HG03060 (cell line): Measurements from ENCODE around the gene PRKACG.
"Not testable (repeated sequence)": the region's sequence is repeated elsewhere in the genome, so short reads cannot be mapped to it uniquely, and the experiment has no call there.

Source experiments
- ATAC-seq: cut with Tn5 transposase; IDR thresholded peaks from one replicate; pipeline ENCODE4 v1.9.1; 2021; ENCODE audit warnings: low read depth, moderate number of reproducible peaks; ENCODE audit not compliant: unreplicated experiment

The PRKACG gene

GRCh38 chr9:69027355-69028097 lies 13.6 kb upstream of the PRKACG start:
- ATAC-seq = no peak

GRCh38 chr9:69023650-69024049 lies 9.7 kb upstream of the PRKACG start:
- no peak for ATAC-seq

GRCh38 chr9:69020301-69021145 lies 6.6 kb upstream of the PRKACG start:
- no peak for ATAC-seq

- no peak for ATAC-seq
Observed at GRCh38 chr9:69019808-69020207, 5.9 kb upstream of the PRKACG start.

DNA sequence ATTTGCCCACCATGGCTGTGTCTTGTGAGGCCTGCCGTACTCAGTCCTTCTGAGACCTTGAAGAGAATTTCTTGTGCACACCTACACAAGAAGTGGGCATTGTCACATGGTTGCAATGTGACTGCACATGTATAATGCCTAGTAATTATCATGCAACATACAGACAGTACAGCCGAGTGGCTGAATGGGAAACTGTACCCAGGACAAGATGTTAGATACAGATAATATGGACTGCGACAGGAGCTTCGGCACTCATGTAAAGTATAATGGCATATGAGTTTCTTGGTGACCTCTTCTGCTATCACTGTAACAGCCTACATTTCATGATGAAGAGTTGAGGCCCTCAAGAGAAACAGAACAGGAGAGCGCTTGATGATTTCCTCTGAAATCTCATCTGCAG lies 4.8 kb upstream of the PRKACG start:
- no peak for ATAC-seq

DNA sequence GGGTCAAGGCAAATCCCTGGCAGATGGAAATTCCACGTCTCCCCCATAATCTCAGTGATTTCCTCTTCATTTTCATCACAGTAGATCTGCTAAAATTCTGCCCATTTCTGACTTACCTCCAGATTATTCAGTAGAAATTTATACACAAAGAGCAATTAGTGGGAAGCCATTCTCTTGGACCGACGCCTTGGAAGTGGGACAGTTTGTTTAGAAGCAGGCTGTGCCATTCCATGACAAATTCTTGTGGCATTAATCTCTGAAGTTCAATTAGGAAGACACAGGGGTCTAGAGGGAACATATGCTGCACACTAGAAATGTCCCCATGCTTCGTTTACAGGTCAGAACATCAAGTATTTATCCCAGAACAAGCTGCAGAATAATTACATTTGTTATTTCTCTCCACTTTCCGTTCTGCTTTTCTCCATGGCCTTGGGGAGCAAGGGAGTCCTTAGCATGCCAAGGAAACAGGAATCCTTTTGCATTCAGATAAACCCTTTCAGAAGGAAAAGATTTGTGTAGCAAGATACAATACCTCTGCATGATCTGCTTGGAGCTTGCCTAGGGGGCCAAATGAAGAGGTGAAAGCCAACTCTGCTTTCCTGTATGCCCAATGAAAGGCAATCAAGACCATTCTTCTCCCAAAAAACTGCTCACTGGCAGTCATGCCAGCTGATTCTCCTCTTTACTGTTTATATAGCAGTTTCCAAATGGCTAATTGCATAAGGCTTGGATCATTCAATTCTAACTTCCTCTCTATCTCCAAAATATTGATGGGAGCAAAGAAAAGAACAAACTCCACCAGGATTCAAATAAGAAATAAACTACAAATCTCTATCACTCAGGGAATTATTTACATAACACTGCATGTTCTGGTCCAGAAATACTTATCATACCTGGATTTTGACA lies 2.5 kb upstream of the PRKACG start:
- no peak for ATAC-seq

DNA sequence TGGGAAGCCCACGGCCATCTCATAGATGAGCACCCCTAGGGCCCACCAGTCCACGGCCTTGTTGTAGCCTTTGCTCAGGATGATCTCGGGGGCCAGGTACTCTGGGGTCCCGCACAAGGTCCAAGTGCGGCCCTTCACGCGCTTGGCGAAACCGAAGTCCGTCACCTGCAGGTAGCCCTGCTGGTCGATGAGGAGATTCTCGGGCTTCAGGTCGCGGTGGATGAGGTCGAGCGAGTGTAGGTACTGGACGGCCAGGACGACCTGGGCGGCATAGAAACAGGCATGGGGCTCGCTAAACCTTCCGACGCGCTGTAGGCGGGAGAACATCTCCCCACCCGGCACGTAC lies 558 bp downstream of the PRKACG start:
- ATAC-seq = no peak

DNA sequence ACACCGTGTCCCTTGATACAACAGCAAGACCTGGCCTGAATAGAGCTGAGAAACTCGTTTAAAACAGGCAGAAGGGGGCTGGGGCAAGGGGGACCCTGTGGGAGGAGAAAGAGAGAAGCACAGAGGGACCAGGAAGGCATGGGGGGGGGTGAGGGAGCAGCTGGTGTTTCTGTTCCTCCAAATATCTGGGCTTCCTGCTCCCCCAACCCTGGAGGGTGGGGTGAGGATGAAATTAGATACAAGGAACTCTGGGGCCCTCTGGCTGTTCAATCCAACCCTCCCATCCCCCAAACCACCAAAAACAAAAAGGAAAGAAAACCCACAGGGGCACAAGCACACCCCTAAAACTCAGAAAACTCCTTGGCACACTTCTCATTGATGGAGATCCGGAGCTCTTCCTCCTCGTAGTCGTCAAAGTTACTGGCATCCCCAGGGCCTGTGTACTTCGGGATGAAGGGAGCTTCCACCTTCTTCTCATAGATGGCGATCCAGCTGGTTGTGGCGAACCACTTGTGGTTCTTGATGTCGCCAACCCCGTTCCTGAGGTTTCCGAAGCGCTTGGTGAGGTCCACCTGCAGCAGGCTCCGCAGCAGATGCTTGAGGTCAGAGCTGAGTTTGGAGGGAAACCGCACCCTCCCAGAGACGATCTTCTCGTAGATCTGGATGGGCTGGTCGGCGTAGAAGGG lies 1.1 kb downstream of the PRKACG start:
- ATAC-seq = no peak

GRCh38 chr9:69009708-69010107 lies 4.2 kb downstream of the PRKACG start:
- ATAC-seq = no peak

DNA sequence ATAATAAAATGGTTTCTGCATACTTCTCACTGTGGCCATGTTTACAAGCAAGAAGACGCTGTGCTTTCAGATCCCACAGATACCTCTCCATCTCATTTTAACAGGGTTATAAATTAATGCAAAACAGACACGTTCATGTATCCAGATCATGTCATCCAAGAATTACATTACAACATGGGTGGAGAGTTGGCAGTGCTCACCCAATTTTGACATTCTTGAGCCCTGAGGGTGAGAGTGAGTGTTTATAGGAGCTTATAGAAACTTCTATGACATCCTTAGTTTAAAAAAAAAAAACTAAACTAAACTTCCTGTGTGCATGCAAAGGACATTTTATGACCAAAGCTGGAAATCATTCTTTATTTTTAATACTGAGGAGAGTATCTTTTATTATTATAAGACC lies 9.1 kb downstream of the PRKACG start:
- no peak for ATAC-seq

DNA sequence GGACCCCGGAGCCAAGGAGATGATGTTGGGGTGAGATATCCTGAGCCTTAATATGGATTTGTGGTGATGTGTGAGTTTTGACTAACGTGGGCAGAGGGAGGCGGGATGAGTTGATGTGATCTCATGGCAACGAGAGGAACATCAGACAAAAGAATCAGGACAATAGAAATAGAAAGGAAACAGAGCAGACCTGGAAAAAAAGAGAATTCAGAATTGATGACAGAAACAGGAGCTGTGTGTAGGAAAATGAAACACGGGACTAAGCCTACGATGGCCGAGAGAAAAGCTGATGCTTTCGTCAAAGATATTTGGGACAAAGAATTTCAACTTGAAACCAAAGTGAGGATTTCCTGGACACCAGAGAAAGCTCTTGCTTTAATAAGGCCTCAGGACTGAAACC lies 10.9 kb downstream of the PRKACG start:
- ATAC-seq = no peak

GRCh38 chr9:69001921-69002320 lies 12.0 kb downstream of the PRKACG start:
- no peak for ATAC-seq

DNA sequence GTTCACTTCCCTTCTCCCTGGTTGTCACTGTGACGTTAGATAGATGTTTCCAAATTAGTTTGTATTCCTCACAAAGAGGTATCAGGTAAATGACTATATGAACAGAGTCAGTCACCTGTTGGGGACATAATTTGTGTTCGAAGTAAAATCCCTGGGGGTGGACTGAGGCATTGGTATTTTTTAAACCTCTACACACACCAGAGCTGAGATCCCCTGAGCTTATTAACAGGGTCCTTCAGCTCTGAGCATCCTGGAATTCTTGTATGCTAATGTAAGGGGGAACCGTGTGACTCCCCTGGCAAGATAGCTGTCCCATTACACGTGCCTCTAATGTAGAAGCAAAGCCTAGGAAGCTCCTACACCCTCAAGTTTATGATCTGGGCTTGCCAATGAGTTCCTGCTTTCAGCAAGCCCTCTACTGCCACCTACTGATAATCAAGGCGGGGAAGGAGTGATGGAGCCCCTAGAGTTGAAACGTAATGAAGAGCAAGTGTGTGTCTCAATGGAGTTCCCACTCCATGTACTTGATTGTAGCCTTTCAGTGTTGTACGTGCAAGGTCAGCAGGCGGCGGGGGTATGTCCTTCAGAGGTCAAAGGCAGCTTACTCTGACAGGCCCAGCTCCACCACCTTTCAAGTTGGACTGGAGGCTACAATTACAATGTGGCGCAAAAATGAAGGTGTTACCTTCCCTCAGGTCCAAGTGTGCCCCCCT lies 14.4 kb downstream of the PRKACG start:
- peak; percentile 72 for ATAC-seq

DNA sequence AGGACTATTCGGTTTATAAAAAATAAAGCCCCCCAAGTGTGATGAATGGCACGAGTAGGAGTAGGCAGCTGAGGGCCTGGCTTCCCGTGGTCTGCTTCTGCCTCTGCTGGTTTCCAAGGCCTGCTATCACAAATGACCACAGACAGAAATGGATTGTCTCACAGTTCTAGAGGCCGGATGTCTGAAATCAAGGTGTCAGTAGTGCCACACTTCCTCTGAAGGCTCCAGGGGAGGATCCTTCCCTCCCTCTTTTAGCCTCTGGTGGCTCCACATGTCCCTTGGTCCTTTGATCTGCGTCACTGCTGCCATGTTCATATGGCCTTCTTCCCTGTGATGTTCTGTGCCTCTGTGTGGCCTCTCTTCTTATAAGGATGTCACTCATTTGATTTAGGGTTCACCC lies 15.1 kb downstream of the PRKACG start:
- no peak for ATAC-seq

DNA sequence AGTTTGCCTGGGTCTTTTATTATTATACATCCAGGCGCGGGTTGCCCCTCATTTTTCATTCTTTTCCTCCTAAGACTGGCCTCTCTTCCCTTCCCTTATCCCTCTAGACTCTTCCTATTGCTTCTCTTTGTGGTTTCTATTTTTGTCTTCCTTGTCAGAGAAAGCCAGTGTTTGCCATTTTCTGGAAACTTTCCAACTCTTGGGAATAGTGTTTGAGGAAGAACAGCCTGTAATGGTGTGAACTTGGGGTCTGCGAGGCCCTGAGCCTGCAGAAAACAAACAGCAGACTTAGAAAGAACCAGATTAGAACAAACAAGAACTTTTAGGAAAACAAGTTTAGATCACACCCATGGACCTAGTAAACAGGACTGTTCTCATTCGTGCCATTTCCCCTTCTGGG lies 15.5 kb downstream of the PRKACG start:
- no peak for ATAC-seq

GRCh38 chr9:68997666-68998065 lies 16.2 kb downstream of the PRKACG start:
- ATAC-seq = no peak

- ATAC-seq = no peak
Observed at GRCh38 chr9:68996462-68996861, 17.5 kb downstream of the PRKACG start.

- ATAC-seq = no peak
Observed at GRCh38 chr9:68995776-68996175, 18.1 kb downstream of the PRKACG start.

- ATAC-seq = no peak
Observed at GRCh38 chr9:68991457-68991856, 22.5 kb downstream of the PRKACG start.

GRCh38 chr9:68986949-68987348 lies 27.0 kb downstream of the PRKACG start:
- ATAC-seq = not testable (repeated sequence)
